Cardiac fibroblast (primary cell): ENCODE data around the gene EPS8L1.

Experiments used
- DNase-seq, 2 donors: peaks; one replicate each; pipeline versions ENCODE4 v3.0.0 to v3.0.0-alpha.2; 2010; ENCODE audit warnings: low read depth in 2 of 2
- H3K4me3 ChIP-seq, 2 donors: replicated peaks in 1 of 2; 1 replicate in 1 of 2; 2 replicates in 1 of 2; pipeline ENCODE4 v1.5.1; 2011; ENCODE audit warnings: low read depth in 2 of 2, low read length in 2 of 2, mild to moderate bottlenecking in 2 of 2, moderate library complexity in 1 of 2
- CTCF ChIP-seq: IDR thresholded peaks from one replicate; pipeline ENCODE4 v1.5.1; 2011; ENCODE audit warnings: low read depth, mild to moderate bottlenecking, low read length, inconsistent platforms

EPS8L1 gene

GRCh38 chr19:55086730-55087541 lies 11.3 kb downstream of the EPS8L1 start:
- peak; percentile 95 to 96 for DNase-seq
- peak overlapping the region; percentile 54 to 62 for H3K4me3 ChIP-seq
- TF ChIP-seq CTCF, result no peak

DNA sequence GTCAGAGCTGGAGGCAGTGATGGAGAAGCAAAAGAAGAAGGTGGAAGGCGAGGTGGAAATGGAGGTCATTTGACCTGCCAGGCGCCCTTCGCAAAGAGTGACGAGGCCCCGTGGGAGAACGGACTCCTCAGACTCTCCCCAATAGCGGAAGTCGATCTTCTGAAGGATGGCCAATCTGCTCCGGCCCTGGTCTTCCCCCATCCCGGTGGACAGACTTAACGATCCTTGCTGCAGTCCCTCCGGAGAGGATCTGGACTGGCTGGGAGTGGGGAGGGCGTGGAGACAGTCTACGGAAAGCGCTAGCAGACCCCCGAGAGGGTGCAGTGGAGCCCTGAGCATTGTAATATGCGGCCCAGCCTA lies 11.9 kb downstream of the EPS8L1 start:
- peak; percentile 36 to 52 for DNase-seq
- peak overlapping the region; percentile 54 to 62 for H3K4me3 ChIP-seq
- TF ChIP-seq CTCF, result no peak

DNA sequence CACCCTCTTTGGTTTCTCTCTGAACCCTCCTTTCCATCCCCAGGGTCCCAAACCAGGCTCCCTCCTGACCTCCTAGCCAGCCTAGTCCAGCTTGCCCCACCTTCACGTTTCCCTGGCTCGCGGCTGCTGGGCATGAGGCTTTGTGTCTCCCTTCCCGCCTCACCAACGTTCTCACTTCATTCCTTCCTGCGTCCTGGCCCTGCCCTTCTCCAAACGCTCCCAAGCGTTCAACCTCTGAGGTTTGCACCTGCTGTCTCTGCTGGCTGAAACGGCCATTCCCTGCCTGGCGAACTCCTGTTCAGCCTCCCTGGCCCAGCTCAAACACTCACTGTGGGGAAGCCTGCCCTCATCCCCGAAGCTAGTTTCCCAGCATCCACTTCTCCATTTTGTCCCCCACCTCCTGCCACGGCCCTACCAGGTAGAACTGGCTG lies 12.4 kb downstream of the EPS8L1 start:
- DNase-seq, result no peak
- H3K4me3 ChIP-seq, result peak overlapping the region; percentile 54 to 62
- TF ChIP-seq CTCF, result no peak

DNA sequence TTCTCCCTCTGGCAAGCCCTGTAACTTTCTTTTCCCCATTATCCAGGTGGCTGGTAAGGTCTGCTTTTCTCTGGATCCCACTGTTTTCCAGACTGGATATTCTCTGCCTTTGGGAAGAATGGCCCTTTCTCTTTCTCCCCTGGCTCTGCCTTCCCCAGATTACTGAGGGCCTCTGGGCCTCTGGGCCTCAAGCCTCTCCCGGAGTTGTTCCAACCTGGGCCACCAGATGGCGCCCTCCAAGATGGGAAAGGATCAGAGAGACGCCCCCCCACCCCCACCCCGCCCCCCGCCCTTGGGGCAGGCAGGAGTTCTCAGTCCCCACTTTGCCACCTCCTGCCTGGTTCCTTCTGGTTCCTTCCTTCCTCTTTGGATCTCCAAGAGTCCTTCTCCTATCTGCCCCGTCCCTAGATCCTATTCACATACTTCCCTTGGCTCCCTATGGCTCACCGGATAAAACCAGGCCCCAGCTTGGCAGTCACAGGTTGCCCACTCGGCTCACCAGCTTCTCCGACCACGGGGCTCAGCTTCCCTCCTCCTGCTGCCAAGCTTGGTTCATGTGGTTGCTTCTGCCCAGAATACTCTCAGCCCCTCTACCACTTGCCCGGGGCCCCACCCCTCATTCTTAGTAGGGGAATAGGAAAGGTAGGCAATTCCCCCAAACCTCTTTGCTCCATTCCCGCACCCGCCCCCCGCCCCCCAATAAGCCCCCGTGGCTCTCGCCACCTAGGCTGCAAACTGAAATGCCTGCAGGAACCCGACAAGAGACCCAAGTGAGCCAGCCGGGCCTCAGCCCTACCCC lies 13.1 kb downstream of the EPS8L1 start:
- TF ChIP-seq CTCF, result peak; percentile 63
- H3K4me3 ChIP-seq, result no peak overlapping the region
- DNase-seq, result peak; percentile 71 to 73

- no peak overlapping the region for H3K4me3 ChIP-seq
- no peak for DNase-seq
- no peak for TF ChIP-seq CTCF
These were observed 13.8 kb downstream of the EPS8L1 start for GRCh38 chr19:55089342-55089944.

- H3K4me3 ChIP-seq, result no peak overlapping the region
- TF ChIP-seq CTCF, result no peak
- no peak for DNase-seq
These were observed 14.9 kb downstream of the EPS8L1 start for GRCh38 chr19:55090564-55090963.
